Activated CD8-positive, alpha-beta memory T cell treated with anti-CD3 and anti-CD28 coated beads for 36 hours (primary cell): ENCODE measurements around the gene CUX1. TPM values are rescaled to one million over a fixed set of nuclear protein-coding genes. Genes with fewer than 3 reads are reported as not detected.

ENCODE experiments used
- CTCF ChIA-PET: fragments of 350-600 bp; sonication (Branson Sonifier 250); formaldehyde crosslinking; loops from one replicate; lab custom pipeline; 2021; ENCODE audit warnings: antibody characterized with exemption; lab: Charles Lee
- POLR2A ChIA-PET: fragments of 350-600 bp; sonication (Branson Sonifier 250); formaldehyde crosslinking; loops from one replicate; lab custom pipeline; 2021; ENCODE audit warnings: antibody characterized with exemption; lab: Charles Lee
- total RNA-seq, 2 experiments: library from RNA; stranded (reverse); gene quantifications; one replicate each; pipeline ENCODE4 v1.2.3, GENCODE V29; 2021

The CUX1 gene
- total RNA-seq, 2 experiments from 2014 or later = 21.1 to 23.2 TPM

DNA sequence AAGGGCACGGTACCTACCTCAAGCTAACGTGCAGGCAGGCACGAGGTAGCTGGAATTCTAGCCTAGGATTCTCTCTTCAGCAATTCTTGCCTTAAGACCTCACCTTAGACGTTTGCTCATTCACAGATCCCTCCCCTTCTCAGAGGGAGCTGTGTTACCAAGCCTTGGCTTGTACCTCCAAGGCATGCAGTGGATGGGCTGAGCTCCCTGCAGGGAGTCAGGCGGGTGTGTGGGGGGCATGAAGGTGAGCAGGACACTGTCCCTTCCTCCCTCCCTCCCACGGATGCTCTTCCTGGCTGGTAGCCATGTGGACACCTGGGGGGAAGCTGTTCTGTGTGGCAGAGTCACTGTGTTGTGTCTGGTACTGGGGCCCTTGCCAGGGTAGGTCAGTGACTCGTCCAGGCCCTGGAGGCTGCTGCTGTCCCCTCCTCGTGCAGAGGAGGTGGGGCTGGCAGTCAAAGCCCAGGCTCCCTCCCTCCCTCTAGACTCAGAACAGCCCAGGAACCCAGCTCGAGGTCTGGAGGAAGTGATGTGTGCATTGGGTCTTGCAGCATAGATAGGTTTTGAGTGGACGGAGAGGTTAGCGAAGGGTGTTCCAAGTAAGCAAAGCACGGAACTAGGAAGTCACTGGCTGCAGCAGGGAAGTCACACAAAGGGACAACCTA, 247.1 kb downstream of the CUX1 start:
- ChIA-PET POLR2A (no interaction called here), CTCF (no interaction called here)

DNA sequence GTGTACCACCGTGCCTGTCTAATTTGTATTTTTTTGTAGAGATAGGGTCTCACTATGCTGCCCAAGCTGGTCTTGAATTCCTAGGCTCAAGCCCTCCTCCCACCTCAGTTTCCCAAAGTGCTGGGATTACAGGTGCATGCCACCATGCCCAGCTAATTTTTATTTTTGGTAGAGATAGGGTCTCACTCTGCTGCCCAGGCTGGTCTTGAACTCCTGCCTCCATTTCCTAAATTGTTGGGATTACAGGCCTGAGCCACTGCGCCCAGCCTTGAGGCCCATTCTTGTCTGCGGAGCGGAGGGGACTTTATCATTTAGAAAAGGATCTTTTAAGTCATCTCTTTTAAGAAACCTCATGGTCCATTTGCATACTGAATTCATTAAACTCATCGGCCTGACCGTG, 247.8 kb downstream of the CUX1 start:
- ChIA-PET CTCF (no interaction called here), POLR2A (no interaction called here)

DNA sequence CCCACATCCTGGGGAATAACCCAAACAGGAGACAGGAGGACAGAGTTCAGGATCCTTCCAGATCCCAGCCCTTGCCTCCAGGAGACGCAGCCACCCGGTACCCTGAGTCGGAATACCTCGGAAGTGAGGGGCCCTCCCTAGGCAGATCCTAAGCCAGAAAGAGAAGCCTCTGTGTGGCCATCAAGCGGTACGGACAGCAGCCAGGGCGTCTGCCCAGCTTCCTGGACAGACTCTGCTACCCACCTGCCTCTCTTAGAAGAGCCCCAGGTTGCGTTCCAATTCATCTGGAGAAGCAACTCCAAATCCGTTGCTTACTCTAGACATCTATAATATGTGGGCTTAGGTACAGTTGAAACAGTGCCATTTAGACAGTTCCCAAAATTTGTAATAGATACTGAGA, 249.1 kb downstream of the CUX1 start:
- POLR2A ChIA-PET = no interaction called here
- CTCF ChIA-PET = no interaction called here

DNA sequence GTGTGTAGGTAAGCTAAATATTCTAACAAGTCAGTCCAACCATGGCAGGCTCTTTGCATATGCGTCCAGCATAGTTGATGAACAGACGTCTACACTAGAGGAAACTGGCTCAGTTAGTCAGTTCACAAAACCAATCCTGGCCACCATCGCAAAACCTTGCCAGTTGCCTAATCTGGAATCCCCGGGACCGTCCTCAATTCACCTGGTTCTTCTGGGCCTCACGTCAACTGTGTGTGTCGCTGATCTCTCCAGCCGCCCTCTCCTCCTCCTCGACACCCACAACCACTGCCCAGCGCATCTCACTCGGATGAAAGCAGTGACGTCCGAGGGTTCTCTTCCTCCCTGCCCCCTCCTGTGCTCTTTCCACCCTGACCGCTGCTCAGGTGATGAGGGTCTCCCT, 251.4 kb downstream of the CUX1 start:
- ChIA-PET CTCF (interaction anchor here (0.6 kb wide), 1 partner anchor 37 kb away, joined by 4 read pairs; no protein-coding TSS in a partner anchor), POLR2A (no interaction called here)

DNA sequence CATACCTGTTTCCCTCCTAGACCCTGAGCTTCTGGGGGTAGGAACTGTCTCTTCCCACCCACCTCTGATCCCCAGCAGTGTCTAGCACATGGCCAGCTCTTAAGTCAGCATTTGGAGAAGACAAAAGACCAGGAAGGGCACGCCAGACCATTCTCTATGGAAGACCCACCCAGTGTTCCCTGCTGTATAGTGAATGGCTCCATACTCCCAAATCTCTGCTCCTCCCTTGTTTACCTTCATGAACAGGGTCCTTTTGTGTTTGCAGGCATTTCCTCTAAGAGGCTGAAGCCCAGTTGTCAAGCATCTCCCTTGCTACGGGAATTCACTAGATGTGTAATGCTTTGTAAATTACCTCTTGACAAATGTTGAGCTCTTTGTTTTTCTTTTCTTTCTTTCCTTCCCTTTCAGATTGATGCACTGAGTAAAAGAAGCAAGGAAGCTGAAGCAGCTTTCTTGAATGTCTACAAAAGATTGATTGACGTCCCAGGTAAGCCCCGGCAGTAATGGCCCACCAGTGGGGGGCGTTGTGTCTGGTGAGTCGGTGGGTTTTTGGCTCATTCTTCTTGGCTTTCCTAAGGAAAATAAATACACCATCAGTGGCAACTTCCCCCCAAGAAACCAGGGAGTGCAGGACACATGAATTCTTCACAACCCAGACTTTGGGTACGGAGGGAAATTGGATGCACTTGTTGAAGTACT, 252.7 kb downstream of the CUX1 start:
- POLR2A ChIA-PET = no interaction called here
- CTCF ChIA-PET = no interaction called here

DNA sequence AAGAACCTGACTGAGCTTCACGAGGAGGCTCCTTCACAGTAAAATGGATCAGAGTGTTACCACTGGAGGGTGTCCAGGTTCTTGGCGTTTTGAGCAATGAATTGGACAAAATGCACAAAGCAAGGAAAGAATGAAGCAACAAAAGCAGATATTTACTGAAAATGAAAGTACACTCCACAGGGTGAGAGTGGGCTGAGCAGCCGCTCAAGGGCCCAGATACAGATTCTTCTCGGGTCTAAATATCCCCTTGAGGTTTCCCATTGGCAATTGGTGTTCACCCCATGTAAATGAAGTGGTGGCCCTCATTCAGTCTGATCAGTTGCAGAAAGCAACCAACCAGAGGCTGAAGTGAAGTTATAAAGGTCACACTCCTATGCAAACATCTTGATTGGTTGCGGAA, 254.6 kb downstream of the CUX1 start:
- ChIA-PET POLR2A (no interaction called here), CTCF (no interaction called here)

DNA sequence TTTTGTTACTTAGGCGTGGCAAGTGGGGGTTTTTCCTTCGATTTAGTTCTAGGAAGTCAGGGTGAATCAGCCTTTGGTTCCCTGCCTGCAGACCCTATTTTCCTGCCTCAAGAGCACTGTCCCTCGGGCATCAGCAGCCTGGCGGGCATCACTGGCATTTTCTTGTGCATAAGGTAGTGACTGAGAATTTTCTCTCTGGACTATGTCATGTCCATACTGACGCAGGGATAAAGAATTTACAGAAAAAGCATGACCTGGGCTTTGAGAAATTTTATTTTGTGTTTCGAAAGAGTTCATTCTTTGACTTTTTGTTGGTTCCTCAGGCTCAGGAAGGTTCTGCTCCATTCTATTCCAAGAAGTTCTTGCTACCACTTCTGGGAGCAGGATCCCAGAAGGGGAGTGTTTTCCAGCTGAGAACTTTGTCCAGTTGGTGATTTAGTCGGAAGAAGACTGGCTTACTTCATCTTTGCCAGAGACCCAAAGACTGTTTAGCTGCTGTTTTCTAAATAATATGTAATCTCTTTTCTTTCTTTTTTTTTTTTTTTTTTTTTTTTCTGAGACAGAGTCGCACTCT, 255.3 kb downstream of the CUX1 start:
- CTCF ChIA-PET = no interaction called here
- POLR2A ChIA-PET = no interaction called here

DNA sequence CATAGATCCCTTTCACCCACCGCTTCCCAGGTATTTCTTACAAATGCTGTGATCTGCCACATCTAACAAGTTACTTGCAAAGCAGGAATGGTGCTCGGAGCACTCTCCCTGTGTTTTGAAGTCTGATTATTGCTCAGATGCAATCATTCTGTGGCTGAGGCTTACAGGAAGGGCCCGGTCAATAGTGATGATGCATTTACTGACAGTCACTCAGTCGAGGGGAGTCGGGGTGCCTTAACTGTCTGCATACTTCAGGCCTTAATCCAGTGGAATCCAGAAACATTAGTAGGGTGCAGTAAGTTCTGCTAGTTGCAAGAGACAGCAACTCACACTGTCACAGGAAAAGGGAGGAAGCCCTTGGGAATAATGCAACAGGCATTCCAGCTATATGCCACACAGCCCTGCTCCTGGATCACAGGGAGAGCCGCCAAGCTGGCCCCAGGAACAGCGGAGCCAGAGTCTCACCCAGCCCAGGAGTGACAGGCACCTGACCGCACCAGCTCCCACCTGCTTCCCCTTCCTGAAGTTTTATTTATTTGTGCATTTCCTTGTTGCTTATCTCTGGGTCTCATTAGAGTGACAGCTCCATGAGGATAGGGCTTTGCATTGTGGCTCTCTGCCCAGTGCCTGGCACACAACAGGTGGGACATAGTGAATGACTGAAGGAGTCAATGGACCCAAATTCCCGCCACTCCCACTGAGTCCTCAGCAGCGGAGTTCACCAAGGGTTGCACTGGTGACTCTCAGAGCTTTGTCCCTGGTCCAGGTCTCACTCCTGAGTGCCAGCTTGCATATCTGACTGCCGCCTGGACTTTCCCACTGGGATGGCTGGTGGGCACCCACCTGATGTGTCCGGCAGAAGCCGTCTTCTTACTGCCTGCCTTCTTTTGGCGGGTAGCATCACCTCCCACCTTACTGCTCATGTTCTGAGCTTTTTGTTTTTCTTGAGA, 256.8 kb downstream of the CUX1 start:
- CTCF ChIA-PET = no interaction called here

DNA sequence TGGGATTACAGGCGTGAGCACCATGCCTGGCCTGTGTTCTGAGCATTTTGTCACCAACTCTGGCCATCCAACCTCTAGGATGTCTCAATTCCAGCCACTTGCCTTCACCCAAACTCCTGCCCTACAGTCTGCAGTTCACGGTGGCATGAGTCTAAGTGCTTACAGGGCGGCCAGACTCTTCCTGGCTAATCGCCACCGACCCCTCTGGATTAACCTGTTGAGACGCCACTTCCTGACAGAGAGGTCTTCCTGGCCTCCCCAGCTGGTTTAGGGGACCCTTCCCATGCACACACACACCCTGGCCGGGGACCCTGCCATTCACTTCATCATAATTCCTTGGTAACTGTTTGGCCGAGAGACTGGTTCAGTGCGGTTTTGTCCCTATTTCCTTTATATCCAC, 257.7 kb downstream of the CUX1 start:
- ChIA-PET CTCF (no interaction called here), POLR2A (interaction anchor here (0.5 kb wide), 1 partner anchor 164 kb away, joined by 5 read pairs; no protein-coding TSS in a partner anchor)

More for the DNA sequence above, 256.8 kb downstream of the CUX1 start:
- POLR2A ChIA-PET = no interaction called here

DNA sequence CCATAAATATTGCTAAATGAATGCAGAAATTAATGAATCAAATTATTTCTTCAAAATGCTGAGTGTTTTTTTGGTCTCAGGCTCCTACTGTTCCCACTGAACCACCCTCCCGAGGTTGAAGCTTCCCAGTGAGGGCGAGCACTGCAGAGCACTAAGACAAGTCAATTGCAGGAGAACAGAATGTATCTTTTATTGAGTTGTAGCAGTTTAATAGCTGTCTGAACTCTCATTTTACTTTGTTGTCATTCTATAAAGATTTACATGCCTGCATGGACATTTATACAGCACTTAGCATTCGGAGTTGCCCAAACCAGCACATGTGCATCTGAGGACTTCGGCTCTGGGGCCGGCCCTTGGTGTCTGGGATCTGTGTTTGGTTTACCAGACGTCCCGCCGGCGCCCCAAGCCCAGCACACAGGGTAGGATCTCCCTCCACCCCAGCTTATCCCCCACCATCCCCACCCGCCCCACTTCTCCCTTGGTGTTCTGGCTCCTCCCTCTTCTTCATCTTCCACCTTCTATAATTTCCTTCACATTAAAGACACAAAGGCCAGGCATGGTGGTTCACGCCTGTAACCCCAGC, 258.2 kb downstream of the CUX1 start:
- POLR2A ChIA-PET = no interaction called here
- CTCF ChIA-PET = no interaction called here

DNA sequence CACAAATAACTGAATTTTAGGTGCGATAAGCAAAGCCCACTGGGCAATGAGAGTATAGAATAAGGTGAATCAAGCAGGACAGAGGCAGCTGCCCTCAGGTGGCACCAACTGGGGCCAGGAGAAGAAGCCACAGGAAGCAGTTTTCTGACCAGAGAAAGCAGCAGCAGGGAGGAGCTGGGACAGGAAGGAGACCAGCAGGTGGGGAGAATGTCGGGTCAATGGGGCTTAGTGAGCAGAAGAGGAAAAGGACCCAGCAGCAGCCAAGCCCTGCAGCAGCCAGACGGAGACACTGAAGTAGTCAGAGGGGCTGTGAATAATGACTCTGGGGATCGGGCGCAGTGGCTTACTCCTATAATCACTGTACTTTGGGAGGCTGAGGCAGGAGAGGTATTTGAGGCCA, 259.7 kb downstream of the CUX1 start:
- ChIA-PET CTCF (interaction anchor here (0.6 kb wide), 1 partner anchor 154 kb away, joined by 3 read pairs; no protein-coding TSS in a partner anchor), POLR2A (no interaction called here)

DNA sequence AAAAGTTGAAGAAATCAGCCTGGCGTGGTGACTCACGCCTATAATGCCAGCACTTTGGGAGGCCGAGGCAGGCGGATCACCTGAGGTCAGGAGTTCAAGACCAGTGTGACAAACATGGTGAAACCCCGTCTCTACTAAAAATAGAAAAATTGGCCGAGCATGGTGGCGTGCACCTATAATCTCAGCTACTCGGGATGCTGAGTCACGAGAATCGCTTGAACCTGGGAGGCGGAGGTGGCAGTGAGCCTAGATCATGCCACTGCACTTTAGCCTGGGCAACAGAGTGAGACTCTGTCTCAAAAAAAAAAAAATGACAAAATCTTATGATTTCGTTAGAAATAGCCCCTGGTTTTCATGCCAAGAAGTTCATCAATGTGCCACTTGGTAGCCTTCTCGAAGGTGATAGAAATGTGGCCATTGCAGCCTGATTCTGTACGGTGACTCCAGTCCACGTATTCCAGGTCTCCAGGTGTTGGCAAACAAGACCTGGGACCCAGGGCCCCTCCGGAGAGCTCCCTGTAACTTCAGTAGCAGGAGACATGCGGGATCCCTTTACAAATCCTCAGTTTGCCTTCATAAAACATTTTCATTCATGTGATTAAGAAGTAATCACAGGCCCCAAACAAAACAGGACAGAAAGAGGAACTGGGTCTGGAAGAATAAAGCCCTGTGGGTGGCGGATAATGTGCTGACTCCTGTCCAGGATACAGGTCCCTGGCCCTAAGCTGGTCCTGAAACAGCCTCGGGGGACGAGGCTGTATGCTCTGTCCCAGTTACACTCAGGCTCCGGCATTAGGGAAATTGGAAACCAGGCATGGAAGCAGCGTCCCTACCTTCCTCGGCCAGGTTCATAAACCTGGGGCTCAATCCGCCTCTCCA, 262.0 kb downstream of the CUX1 start:
- POLR2A ChIA-PET = no interaction called here
- CTCF ChIA-PET = no interaction called here

DNA sequence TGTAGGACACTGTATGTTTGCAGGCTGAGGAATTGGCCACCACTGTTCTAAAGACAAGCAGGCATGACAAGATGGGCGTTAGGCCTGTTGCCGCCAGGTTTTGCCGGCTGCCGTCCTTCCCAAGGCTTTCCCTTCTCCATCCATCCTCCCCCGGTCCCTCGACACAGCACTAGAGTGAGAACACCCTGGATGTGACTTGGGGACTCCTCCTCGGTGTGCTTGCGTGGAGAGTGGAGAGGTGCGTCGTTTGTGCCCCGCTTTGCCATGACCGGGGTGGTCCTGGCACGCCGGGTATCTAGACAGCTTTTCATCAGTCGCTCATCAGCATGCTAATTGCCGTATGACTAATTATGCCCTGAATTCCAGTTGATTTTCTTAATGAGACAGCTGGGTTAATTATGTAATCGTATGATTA, 262.6 kb downstream of the CUX1 start:
- CTCF ChIA-PET = no interaction called here
- POLR2A ChIA-PET = no interaction called here

DNA sequence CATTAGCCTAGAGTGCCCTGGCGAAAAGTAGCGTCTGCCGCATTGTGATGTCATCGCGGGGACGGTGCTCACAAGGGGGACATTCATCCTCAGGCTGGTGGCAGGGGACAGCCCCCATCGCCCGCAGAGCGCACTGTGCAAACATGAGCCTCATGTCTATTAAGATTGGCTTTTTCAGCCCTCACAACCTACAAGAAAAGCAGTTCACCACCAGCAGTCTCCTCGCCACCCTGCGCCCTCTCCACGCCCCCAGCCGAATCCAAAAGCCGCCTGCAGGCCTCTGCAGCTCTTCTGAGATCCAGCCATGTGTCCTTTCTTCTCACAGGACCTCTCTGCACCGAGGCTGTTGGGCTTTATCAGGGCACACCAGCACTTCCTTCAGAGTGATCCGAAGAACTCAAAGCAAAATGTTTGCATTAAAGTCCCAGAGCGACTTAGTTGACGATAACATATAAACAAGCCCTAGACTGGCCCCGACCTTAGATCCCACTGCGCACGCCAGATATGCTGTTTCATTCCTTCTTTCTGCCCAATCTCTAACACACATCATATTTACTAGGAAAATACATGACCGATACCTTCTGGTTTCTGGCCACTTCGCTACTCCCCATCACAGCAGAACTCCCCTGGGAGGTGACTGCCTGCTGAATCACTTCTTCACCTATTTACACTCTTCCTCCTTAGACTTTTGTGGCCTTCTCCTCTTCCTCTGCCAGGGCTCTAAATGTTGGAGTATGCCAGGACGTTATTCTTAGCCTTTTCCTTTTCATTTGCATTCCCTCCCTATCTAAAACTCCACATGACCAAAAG, 263.2 kb downstream of the CUX1 start:
- CTCF ChIA-PET = no interaction called here
- POLR2A ChIA-PET = no interaction called here

DNA sequence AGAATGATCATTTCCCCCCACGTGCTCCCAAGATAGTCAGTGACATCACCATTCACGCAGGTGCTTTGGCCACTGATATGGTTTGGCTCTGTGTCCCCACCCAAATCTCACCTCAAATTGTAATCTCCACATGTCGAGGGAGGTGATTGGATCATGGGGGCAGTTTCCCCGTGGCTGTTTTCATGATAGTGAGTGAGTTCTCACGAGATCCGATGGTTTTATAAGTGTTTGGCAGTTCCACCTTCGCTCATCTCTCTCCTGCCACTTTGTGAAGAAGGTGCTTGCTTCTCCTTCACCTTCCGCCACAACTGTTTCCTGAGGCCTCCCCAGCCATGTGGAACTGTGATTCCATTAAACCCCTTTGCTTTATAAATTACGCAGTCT, 263.8 kb downstream of the CUX1 start:
- CTCF ChIA-PET = no interaction called here

DNA sequence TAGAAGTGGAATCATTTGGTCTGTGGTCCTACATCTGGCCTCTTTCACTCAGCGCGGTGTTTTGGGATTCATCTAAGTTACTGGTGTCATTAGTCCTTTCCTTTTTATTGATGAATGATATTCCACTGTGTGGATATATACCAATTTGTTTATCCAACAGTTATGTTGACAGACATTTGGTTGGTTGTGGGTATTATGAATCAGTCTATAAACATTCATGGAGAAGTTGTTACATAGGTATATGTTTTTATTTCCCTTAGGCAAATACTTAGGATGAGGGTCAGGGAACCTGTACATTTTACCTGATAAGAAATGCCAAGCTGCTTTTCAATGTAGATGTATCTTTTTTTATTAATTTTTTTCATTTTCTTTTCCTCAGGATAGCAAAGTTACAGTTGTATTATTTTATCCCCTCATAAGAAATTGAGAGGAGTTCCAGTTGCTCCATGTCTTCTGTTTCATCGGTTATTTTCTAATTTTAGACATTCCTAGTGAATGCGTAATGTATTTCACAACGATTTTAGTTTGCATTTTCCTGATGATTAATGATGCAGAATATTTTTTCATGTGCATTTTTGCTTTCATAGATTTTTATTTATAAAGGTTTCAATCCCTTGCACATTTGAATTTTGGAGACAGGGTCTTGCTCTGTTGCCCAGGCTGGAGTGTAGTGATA, 265.4 kb downstream of the CUX1 start:
- ChIA-PET POLR2A (no interaction called here), CTCF (no interaction called here)

More for the DNA sequence above, 263.8 kb downstream of the CUX1 start:
- POLR2A ChIA-PET = no interaction called here

DNA sequence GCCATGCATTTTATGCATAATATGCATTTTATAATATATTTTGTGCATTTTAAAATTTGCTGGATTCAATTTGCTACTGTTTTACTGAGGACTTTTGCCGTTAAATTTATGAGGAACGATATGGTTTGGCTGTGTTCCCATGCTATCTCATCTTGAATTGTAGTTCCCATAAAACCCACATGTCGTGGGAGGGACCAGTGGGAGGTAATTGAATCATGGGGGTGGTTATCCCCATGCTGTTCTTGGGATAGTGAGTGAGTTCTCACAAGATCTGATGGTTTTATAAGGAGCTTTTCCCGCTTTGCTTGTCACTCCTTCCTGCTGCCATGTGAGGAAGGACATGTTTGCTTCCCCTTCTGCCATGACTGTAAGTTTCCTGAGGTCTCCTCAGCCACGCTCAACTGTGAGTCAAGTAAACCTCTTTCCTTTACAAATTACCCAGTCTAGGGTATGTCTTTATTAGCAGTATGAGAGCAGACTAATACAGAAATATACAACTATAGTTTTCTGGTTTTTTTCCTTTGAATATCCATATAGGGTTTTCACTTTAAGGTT, 267.9 kb downstream of the CUX1 start:
- ChIA-PET POLR2A (no interaction called here), CTCF (no interaction called here)
